GM19099 (cell line): ENCODE measurements around the gene SPATA12.

Experiments
- POLR2A ChIP-seq: IDR thresholded peaks from 3 replicates; pipeline ENCODE4 v1.6.1; 2011; ENCODE audit warnings: low read depth; ENCODE audit not compliant: insufficient read length; ENCODE audit errors: extremely low read depth

Gene SPATA12

GRCh38 chr3:57110214-57110613 is 49.8 kb downstream of the SPATA12 start:
- TF ChIP-seq POLR2A = no peak

DNA sequence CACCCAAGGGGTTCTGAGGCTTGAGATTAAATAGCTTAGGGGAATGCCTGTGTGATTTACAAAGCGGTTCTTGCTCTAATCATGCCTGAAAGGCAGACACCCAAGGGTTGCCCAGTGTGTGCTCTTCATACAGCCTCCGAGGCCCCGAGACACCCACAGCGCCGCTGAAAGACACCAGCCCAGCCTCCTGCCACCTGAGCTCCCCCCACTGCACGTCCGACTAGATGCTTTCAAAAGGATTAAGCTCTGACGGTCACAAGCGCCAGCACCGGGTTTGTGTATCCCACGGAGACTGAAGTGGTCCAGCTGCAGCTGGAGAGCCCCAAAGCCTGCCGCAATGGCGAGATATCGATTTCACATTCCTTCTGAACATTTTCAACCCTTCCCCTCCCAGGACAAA is 50.3 kb downstream of the SPATA12 start:
- TF ChIP-seq POLR2A = no peak

DNA sequence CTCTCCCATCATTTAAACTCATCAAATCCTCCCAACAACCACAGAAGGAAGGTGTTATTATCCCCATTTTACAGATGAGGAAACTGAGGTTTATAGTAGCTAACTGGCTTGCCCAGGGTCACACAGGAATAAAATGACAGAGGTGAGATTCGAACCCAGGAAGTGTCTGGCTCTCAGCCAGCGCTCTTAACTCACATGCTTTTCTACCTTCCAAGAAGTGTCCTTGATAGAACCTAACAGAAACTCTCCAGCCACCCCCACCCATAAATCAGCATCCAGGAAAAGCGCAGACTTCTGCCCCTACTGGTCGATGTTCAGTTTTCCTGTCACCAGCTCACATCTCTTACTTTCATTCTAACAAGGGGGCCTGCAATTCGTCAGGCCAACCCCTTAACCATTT is 51.7 kb downstream of the SPATA12 start:
- TF ChIP-seq POLR2A = no peak

GRCh38 chr3:57116501-57116900 is 56.0 kb downstream of the SPATA12 start:
- TF ChIP-seq POLR2A = no peak

GRCh38 chr3:57118254-57118653 is 57.8 kb downstream of the SPATA12 start:
- TF ChIP-seq POLR2A = no peak

GRCh38 chr3:57120040-57120439 is 59.6 kb downstream of the SPATA12 start:
- TF ChIP-seq POLR2A = no peak

DNA sequence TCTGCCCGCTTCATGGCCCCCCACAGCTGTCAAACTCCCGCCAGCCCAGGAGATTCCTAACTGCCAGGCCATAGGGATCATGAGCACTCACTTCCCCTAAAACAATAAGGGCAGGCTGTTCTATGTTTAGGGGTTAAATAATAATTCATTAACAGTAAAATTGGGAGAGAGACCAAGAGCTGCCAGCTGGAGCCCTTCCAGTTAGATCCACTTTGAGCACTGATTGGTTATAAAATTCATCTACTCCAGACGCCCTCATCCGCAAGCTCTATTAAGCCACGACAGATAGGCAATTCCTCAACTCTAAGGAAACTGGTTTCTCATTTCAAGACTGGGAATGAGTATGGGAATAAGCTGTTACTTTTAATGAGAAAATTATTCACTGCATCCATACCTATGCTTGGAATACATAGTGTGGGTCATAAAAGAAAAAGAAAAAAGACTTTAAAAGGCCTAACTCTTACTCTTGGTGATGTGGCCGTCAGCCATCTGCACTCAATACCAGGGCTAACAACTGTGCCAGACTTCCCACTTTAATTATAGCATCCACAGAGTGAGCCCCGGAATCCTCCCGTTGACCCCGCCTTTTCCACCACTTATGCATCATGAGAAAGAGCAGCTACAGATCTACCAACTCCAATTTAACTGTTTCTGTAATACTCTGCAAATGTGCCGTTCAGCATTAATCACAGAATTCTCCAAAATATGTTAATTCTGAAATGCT is 60.1 kb downstream of the SPATA12 start:
- TF ChIP-seq POLR2A = no peak
